HG02763 (cell line): ENCODE measurements around the gene RILP.

ENCODE experiments used
- ATAC-seq: cut with Tn5 transposase; IDR thresholded peaks from one replicate; pipeline ENCODE4 v1.9.1; 2021; ENCODE audit warnings: mild to moderate bottlenecking, moderate library complexity; ENCODE audit not compliant: unreplicated experiment

Gene RILP

GRCh38 chr17:1648173-1648962 lies 1.3 kb downstream of the RILP start:
- no peak for ATAC-seq

- no peak for ATAC-seq
These were observed 1.9 kb downstream of the RILP start for GRCh38 chr17:1647802-1648171.

- no peak for ATAC-seq
These were observed 3.3 kb downstream of the RILP start for GRCh38 chr17:1646199-1646875.

GRCh38 chr17:1645207-1646171 lies 4.2 kb downstream of the RILP start, which contains the start of gene SCARF1:
TSS of gene SCARF1 (minus strand) at chr17:1645732. CDS start at chr17:1645697, 35 bp downstream.
- no peak for ATAC-seq

GRCh38 chr17:1644493-1645206 lies 5.0 kb downstream of the RILP start:
- no peak for ATAC-seq

GRCh38 chr17:1643999-1644492 lies 5.6 kb downstream of the RILP start:
- no peak for ATAC-seq

- ATAC-seq: no peak
These were observed 6.2 kb downstream of the RILP start for GRCh38 chr17:1643293-1643998.

GRCh38 chr17:1641065-1641403 lies 8.6 kb downstream of the RILP start:
- ATAC-seq: no peak

GRCh38 chr17:1640329-1641064 lies 9.2 kb downstream of the RILP start:
- ATAC-seq: no peak

- ATAC-seq: no peak
These were observed 10.0 kb downstream of the RILP start for GRCh38 chr17:1639549-1640180.

- ATAC-seq: no peak
These were observed 10.9 kb downstream of the RILP start for GRCh38 chr17:1638624-1639300.

GRCh38 chr17:1638171-1638590 lies 11.5 kb downstream of the RILP start:
- no peak for ATAC-seq

GRCh38 chr17:1636732-1637285 lies 12.9 kb downstream of the RILP start:
- ATAC-seq: no peak

GRCh38 chr17:1635675-1636465 lies 13.8 kb downstream of the RILP start:
- ATAC-seq: no peak

- ATAC-seq: no peak
These were observed 14.6 kb downstream of the RILP start for GRCh38 chr17:1634841-1635650.

GRCh38 chr17:1630662-1631061 lies 19.0 kb downstream of the RILP start:
- no peak for ATAC-seq
